ENCODE results near the gene SFXN5.

SFXN5 gene

DNA sequence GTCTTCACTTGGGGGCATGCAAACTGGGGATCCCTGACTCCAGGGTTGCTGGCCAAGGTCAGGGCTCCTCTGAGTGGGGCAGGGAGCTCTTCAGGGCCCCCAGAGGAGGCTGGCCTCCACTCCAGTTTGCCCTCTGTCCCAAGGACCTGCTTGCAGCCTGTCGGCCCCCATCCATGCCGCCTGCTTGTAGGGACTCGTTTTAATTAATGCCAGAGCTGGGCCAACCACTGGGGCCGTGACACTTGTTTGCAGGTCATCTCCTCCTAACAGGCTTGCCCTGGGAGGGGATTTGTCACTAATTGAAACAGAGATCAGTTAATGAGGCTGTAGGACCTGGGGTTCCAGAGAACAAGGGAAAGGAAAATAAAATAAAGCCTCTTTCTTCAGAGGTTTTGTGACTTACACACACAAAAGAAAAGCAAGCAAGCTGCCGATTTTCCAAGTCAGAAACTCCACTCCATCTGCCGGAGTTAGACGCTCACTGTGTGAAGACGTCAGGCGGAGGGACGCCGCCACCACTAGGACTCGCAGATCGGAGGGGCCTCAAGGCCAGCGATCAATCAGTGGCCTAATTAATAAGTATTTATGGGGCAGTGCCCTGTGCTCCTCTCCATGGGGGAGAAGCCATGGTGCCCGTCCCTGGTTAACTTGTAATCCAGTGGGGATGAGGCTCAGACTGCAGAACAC, 75.9 kb downstream of the SFXN5 start:
- in situ Hi-C loops (cut with MboI; ENCODE audit: low sequenced_read_pairs) = no loop called here

DNA sequence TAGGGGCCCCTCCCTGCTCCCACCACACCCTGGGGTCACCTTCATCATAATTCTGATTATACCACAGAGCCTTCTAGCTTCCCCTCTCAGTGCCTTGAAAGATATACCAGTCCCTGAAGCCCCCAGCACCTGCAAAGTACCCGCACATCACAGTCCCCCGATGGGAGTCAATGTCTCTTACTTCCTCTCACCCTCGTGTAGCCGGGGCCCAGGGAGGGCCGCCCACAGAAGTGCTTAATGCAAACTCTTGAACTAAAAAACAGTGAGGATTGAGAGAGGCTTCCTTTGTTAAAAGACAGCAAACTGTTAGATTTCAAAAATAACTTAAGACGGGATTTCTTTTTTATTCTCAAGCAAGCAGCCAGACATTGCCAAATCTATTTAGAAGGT, 76.5 kb downstream of the SFXN5 start:
- in situ Hi-C loops (cut with MboI; ENCODE audit: low sequenced_read_pairs) = no loop called here

DNA sequence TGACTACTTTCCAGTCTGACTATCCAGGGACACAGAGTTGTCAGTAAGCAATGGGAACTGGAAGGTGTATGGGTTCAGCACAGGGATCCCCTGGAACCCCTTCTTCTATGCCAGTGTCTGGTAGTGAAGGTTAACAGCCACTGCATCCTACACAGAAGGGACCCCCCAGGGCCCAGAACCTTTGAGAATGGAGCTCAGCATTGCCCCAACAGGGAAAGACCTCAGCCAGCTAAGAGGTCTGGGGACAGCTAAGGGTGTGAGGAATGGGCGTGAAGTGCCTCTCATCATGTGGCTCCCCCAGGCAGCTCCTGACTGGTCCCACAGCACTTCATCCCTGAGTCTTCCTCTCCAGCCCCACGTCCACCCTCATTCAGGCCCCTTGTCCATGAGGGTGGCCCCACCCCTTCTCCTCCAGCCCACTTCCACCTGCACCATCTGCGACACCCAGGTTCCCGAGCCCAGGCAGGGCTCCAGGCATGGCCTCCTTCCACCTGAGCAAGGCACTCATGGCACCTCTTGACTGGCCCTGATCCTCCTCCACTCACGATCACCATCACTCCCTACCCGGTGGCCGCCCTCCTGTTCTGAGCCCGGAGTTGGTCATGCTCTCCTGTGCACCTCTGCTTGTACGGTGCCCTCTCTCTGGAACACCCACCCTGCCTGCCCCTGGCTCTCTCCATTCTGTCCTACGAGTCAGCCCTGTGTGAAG, 77.1 kb downstream of the SFXN5 start:
- in situ Hi-C loops (cut with MboI; ENCODE audit: low sequenced_read_pairs) = no loop called here

DNA sequence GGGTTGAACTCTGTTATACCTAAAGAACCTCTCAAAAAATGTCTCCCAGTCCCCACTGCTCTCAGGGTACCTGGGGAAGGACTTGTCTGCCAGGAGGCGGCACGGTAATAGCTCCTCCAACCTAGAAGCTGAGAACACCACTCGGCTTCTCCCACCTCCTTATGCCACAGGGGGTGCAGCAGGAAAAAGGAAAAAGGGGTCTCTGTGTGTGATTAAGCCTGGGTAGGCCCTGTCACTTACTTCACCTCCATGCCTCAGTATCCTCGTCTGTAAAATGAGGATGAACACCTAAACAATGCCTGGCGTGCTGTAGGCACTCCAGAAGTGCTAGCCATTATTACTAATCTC, 77.6 kb downstream of the SFXN5 start:
- in situ Hi-C loops (cut with MboI; ENCODE audit: low sequenced_read_pairs) = no loop called here

DNA sequence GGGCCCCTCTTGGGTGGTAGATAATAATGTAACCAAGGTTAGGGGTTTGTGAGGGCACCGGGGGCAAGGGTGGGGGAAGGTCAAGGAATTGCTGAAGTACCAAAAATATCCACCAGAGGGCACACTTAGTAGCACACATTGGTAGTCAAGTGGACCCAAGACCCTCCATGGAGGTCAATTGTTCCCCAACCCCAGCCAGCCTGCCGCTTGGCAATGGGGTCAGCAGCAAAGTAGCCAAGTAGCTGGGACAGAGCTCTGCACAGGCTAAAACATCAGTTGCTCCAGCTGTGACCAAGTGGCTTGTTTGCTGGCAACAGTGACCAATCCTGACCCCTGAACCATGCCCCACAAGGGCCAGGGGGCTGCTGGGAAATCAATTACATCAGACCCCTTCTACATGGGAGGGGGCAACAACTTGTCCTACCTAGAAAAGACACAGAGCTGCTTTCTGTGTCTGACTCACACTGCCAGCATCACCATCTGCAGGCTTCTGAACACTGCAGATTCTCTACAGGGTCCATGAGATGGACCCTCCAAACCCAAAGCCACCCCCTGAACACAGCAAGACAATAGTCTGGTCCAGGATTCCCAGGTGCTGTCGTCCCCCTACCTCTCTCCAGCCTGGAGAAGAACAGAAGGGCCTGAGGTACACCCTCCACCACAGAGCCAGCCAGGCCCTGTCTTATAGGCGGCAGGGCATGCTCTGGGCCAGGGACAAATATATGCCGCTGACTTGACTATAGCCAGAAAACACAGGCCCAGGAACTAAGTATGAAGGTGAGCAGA, 78.2 kb downstream of the SFXN5 start:
- in situ Hi-C loops (cut with MboI; ENCODE audit: low sequenced_read_pairs) = no loop called here

DNA sequence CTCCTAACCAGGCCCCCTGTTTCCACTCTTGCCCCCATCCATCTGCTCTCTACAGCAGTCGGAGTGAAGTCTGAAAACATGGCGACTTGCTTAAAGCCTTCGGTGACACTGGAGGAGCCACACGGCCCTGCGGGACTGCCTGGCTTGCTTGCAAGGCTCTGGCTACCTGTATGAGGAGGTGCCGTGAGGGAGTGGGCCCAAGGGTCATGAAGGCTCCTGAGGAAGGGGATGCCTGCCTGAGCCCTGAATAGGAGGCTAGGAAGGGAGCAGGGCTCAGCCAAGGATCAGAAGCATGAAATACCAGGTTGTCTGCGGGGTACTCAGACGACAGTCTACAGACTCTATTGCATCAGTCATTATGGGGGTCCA, 78.8 kb downstream of the SFXN5 start:
- in situ Hi-C loops (cut with MboI; ENCODE audit: low sequenced_read_pairs) = no loop called here

DNA sequence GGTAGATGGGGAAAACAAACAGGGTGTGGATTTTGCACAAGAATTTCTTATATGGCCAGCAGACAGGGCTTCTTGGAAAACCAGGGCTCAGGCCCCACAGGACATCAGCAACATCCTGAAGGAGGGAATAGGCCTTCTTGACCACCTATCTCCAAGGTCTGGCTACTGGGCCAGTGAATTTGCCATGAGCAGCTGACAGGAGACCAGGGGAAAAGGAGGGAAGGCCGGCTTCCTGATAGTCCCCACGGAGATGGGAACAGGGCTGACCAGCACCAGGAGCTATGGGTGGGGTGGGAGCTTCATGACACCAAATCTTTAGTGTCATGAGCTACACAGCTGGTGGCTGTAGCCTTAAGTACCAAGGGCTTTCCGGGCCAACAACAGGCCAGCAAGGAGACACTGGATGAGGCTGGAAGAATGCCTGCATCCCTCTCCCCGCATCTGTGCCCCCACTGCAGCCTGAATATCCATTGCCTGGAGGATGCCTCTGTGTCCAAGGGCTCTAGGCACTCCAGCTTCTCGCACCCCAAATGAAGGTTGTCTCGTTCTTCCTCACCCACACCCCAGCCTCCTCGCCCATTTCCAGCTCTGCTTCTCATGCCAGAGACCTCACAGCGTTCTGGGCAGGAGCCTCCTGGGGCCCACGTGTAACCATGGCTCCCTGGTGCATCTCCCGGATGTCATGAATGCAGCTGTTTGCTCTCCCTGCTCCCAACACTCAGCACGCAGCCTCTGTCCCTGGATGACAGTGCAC, 79.4 kb downstream of the SFXN5 start:
- in situ Hi-C loops (cut with MboI; ENCODE audit: low sequenced_read_pairs) = no loop called here

DNA sequence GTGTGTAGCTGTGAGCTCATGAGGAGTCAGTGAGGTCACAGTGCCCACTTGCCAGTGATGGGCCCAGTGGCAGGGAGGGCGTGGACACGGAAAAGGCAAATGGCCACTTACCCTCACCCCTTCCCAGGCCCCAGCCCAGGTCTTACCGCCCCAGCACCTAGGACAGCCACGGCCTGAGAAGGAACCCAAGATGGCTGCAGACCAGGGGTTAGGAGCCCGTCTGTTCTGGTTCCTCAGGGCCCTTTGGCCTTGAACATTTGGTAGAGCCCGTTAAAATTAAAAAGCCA, 80.1 kb downstream of the SFXN5 start:
- in situ Hi-C loops (cut with MboI; ENCODE audit: low sequenced_read_pairs) = no loop called here

DNA sequence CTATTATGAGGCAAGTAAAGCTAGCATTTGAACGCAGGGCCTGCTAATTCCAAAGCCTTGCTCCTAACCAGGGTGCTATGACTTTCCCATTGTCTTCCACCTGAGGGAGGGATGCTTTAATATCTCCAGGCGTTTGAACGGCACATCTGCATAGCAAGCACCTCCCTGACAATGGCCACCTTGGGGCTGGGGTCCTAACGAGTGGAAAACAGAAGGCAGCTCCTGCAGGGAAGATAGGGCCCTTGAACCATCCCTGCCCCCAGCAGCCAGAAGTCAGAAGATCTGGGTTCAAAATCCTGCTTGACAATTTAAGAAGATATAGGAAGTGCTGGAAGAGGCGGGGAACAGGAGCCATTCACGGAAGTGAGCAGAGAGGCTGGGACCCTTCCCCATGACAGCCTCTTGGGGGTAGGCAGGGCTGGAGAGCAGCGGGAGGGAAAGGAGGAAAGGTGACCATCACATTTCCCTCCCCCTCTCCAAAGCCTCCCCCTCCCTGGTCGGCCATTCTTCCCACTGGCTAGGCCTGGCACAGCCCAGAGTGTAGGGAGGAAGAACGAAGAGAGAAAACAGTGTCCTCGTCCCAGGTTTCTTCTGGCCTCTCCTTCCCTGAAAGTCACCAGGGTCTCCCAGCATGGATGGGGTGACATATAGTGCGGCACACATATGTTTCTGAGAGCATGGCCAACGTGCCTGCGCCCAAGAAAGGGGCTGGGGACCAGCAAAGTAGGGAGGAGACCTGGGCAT, 80.6 kb downstream of the SFXN5 start:
- in situ Hi-C loops (cut with MboI; ENCODE audit: low sequenced_read_pairs) = no loop called here

DNA sequence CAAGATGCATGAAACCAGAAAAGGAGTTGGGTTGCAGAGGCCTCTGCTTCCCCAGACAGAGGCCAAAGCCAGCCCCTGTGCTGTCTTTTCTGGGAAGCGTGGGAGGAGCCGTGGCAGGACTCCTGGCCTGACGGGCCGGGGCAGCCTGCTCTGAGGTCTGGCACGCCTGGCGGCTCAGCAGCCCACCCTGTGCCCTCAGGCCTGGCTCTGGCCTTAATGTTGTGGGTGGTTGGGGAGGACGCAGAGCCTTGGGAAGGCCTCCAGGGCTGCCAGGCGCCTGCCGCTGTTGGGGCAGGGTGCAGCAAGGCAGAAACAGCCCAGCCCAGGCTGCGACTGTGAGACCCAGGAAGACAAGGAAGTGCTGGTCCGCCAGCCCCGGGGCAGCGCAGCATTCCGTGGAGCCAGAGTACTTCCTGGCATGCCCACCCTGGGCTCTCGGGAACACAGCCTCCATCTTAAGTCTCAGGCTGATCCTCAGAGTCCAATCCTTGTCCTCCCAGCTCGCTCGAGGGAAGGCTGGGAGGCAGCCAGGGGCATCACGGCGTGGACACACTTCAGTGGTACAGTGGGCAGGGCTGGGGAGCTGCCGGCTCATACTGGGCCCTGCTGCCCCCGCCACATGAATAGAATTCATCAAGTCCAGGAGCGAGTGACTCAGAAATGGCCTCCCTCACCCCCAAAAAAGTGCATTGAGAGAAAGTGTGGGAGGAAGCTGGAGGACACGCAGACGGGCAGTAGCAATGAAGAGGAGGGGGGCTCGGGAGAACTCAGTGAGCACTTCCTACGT, 81.5 kb downstream of the SFXN5 start:
- in situ Hi-C loops (cut with MboI; ENCODE audit: low sequenced_read_pairs) = no loop called here

DNA sequence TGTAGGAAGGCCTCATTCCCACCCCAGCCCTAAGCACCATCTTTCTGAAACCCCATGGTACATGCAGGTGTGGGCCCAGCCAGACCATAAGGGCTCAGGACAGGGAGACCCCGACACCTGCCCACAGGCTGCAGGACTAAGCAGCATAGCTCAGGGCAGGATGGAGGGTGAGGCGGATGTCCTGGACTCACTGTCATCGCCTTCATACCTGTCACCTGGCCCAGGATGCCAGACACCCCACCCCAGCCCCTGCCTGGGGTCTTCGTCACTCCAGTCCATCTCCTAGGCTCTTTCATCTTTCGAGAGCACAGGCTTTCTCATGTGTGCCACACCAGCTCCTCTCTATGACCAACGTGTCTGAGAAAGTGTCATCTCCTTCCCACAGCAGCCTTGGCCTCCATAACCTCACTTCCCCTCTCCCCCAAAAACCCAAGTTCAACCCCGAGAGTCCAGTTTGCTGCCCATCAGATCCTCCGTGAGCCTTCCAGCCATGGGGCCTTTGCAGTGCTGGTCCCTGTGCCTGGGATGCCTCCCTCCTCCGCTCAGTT, 82.7 kb downstream of the SFXN5 start:
- in situ Hi-C loops (cut with MboI; ENCODE audit: low sequenced_read_pairs) = no loop called here

DNA sequence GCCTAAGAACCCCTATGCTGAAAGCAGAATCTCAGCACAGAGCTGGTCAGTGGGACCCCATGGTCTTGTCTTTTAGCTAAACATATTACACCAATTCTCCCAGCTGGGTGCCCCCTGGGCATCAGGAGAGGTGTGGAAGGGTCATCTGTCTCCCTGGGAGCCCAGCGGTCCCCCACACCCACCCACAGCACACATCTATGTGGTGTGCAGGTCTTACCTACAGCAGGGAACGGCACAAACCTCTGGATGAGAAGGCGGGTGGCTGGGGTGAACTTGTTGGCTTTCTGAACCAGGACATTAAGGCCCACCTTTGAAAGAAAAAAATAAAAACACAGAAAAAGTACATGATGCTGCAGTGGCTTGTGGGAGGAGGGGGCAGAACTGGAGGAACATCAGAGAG, 83.5 kb downstream of the SFXN5 start:
- in situ Hi-C loops (cut with MboI; ENCODE audit: low sequenced_read_pairs) = no loop called here

DNA sequence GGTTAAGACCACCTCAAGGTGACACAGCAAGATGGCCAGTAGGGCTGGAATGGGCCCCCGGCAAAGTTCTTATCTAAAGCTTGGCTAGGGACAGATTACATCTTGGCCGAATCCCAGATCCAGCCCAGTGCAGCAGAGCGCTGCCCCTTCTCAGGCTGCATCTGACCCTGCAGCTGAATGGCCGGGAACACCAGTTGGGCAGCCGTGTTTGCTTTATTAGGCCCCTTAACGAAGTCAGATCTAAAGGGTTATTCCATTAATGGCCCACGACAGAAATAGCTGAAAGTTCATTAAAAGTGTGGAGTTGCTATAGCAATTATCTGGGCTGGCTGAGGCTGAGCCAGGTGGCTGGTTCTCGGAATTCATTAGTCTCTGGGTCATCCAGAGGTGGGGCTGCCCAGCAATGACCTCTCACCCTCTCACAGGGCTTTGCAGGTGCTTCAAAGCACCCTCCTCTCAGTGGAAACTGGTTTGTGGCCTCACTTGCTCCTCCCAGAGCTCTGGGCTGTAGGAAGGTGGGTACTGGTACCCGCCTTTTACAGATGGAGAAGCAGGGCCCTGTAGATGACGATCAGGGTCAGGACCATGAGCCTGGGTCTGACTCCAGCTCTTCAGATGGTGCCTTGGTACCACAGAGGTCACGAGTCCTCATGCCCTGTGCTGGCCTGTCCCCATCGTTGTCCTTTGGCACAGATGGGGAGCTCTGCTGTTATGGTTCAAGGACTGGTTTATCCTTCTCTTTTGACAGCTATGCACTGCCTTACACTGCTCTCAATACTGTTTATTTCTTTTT, 85.4 kb downstream of the SFXN5 start:
- in situ Hi-C loops (cut with MboI; ENCODE audit: low sequenced_read_pairs) = no loop called here

DNA sequence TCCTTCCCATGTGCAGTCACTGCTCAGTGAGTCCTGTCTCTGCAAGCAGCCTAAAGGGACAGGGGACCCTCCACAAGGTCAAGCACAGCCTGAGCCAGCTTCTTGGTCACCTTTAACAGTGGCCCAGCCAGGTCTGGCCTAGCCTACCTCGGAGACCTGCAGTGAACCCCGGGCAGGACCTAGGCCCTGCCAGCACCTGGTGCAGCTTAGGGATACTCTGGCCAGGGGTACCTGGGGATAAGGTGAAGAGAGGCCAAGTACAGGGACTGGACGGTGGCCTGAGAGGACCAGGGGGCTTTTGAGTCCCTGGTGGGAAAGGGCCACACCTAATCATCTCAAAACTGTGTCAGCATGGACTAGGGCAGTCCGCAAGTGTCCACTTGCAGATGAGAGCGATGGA, 86.4 kb downstream of the SFXN5 start:
- in situ Hi-C loops (cut with MboI; ENCODE audit: low sequenced_read_pairs) = no loop called here

DNA sequence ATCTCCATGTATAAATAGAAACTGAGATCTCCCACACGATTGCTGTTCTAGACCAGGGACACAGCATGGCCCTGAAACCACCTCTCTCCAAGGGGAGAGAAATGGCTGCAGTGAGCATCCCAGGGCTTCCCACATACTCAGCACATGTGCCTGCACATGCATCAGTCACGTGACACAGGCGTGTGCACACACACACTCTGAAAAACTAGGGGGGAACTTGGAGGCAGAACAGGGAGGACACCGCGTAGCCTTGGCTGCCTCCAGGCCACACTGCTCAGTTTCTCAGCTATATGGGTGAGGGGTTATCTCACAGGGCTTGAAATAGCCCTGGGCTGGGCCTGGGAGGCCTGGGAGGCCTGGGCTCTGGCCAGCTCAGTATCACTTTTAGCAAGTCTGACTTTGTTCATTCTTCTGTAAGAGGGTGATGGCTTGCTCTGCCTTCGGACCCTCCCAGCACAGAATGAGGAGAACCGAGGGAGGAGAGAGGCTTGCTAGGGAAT, 87.3 kb downstream of the SFXN5 start:
- in situ Hi-C loops (cut with MboI; ENCODE audit: low sequenced_read_pairs) = no loop called here

DNA sequence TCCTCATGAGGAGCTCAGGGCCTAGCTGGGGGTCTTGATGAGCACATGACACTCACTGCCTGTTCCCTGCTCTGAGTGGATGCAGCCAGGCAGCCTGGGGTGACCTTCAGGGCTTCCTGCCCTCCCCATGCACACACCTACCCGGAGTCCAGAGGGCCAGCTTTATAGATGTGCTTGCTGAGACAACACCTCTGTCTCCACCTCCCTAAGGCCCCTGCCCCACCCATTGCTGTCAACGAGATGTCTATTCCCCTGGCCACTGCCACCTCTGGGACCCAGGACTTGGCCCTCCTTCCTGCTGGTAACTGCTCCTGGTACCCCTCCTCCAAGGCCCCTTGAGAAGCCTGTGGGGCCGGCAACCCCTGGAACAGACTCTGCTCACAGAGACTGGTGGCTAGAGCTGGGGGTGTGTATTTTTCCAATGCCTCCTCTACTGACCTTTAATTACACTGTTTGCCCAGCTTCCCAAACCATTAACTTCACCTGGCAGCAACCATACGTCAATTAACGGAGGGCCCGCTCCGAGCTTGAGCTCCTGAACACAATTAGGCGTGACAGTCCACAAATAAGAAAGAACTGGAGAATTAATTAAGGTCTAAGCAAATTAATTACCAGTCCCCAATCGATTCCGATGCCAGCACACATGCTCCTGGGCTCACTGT, 87.9 kb downstream of the SFXN5 start:
- in situ Hi-C loops (cut with MboI; ENCODE audit: low sequenced_read_pairs) = no loop called here

DNA sequence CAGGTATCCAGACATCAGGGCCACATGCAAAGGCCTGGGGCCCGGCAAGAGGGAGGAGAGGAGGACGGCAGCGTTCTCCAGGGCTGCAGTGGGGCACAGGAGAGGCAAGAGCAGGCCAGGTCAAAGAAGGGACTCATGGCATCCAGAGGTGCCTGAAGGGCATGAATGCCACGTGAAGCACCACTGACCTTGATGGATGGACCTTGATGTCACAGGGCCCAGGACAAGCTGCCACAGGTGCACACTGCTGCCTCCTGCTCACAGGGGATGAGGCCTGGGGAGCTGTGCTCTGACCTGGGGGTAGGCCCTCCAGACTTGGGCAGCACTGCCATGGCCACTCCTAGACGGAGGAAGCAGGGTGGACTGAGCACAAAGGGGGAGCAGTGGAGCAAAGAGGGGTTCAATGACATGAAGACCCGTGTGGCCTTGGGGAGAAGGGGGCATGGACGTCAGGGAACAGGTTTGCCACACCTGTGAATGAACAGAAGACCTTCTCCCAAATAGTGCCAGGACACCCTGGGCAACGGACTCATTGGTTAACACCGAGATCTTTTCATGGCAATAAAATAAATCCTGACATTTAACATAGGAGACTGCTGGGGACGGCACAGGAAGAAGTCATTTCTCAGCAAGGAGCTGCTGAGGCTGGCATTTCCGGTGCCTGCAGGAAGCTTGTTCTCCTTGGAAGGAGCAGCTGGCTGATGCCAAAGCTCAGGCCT, 88.6 kb downstream of the SFXN5 start:
- in situ Hi-C loops (cut with MboI; ENCODE audit: low sequenced_read_pairs) = no loop called here

DNA sequence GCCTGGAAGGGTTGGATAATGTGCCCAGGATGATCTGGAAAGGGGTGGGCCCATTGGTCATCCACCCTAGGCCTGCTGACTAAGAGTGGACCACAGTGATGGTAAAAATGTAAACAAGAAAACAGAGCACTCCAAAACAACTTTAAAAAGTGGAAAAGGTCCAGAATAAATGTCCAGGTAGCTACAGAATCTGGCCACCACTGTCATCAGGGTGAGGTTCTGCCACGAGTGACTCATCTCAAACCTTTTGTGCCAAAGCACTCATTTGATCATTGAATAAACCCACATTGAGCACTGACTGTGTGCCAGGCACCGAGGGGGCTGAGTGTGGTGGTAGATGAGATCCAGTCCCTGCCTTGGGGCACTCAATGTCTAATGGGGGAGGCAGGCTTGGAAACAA, 89.3 kb downstream of the SFXN5 start:
- in situ Hi-C loops (cut with MboI; ENCODE audit: low sequenced_read_pairs) = no loop called here

Measured in hTERT RPE-1 (cell line).